Activated B cell treated with CpG ODN at 0.5 μM for 24 hours (primary cell): ENCODE measurements around the gene SCNM1. TPM values are rescaled to one million over a fixed set of nuclear protein-coding genes. Genes with fewer than 3 reads are reported as not detected.

Experiments
- ATAC-seq: fragments of 200-7000 bp; cut with Tn5 transposase; one replicate; pipeline ENCODE4 v1.10.0; 2021; ENCODE audit warnings: low read depth, mild to moderate bottlenecking, moderate library complexity
- CTCF ChIA-PET: fragments of 350-600 bp; sonication (Branson Sonifier 250); formaldehyde crosslinking; loops from one replicate; lab custom pipeline; 2021; ENCODE audit warnings: antibody characterized with exemption; lab: Charles Lee
- POLR2A ChIA-PET: fragments of 350-600 bp; sonication (Branson Sonifier 250); formaldehyde crosslinking; loops from one replicate; lab custom pipeline; 2021; ENCODE audit warnings: antibody characterized with exemption; lab: Charles Lee
- DNase-seq: peaks from one replicate; pipeline ENCODE4 v3.0.0; 2022
- H3K27ac Mint-ChIP-seq: one replicate; pipeline ENCODE4 v1.8.0; 2020; ENCODE audit warnings: mixed read lengths
- H3K27me3 Mint-ChIP-seq: one replicate; pipeline ENCODE4 v1.8.0; 2021; ENCODE audit warnings: mixed read lengths
- H3K36me3 Mint-ChIP-seq: one replicate; pipeline ENCODE4 v1.8.0; 2021; ENCODE audit warnings: low read depth, mixed read lengths
- H3K4me1 Mint-ChIP-seq: one replicate; pipeline ENCODE4 v1.8.0; 2021; ENCODE audit warnings: mixed read lengths
- H3K4me3 Mint-ChIP-seq: one replicate; pipeline ENCODE4 v1.8.0; 2020; ENCODE audit warnings: mild to moderate bottlenecking, mixed read lengths
- H3K9me3 Mint-ChIP-seq: one replicate; pipeline ENCODE4 v1.8.0; 2020; ENCODE audit warnings: mixed read lengths
- CTCF ChIP-seq: fragments of 200-600 bp; IDR thresholded peaks from one replicate; pipeline ENCODE4 v1.8.0; 2022; ENCODE audit warnings: antibody characterized with exemption, mild to moderate bottlenecking
- intact Hi-C: fragments of 100-400 bp; cut with micrococcal nuclease; formaldehyde crosslinking; loops from one replicate; pipeline ENCODE4 v1.15.1; 2024
- total RNA-seq: library from RNA; stranded (reverse); gene quantifications from 2 replicates; pipeline ENCODE4 v1.2.3, GENCODE V29; 2022

The SCNM1 gene
- total RNA-seq, 1 donor from 2014 or later: 58.2 TPM

DNA sequence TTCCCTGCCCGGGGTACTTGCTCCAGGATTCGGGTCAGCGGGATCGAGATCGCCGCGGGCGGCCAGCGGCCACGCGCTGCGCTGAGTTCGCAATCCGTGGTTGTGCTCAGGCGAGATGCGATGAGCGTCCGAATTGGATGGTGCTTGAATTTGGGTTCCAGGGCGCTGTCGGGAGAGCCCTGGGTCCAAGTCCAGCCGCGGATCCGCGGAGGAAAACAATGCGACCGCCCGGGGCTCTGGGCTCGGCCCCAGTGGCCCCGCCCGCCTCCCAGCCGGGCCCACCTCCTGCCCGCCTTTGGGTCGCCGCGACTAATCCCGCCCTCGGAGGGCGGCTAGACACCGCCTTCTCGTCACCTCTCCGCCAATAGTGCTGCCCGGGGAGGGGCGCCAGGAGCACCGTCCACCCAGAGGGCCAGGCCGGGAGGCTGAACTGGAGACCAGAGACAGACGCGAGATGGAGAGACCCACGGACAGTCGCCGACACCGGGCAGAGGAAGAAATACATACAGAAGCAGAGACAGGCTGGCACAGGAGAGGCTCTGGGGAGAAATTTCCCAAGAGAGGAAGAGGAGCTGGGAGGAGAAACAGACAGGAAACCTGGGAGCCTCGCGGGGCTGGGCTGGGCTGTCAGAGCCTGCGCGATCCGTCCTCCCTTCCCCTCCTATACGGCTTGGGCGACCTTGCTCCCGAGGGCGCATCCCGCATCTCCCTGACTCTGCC, 19.4 kb upstream of the SCNM1 start, which contains the start of gene SEMA6C:
SEMA6C (minus strand) TSS at position 220 of the 720 bp plus-strand sequence. CDS start 4,010 bp downstream, outside the sequence.
- H3K9me3 Mint-ChIP-seq: no peaks in the 10 kb centered on the region
- ATAC-seq: peak; percentile 100
- H3K27me3 Mint-ChIP-seq: peaks cover 7% of the 10 kb centered on the region
- no peaks in the 10 kb centered on the region for H3K36me3 Mint-ChIP-seq
- intact Hi-C loops: loop anchor here (1.0 kb wide), 4 partner anchors 10 to 76 kb away; partner anchors contain the start of genes GABPB2, LYSMD1 and TNFAIP8L2
- POLR2A ChIA-PET: interaction anchor here (0.9 to 2.3 kb wide), 3 partner anchors 10 to 58 kb away, joined by 3 to 8 read pairs (median 5); partner anchors contain the start of gene TNFAIP8L2
- peak within 1 kb of the TSS; percentile 90 for H3K4me3 Mint-ChIP-seq
- peaks cover 18% of the 10 kb centered on the region for H3K4me1 Mint-ChIP-seq
- no peak within 1 kb of the TSS for H3K27ac Mint-ChIP-seq
- TF ChIP-seq CTCF: no peak
- peak; percentile 80 for DNase-seq
- CTCF ChIA-PET: interaction anchor here (1.6 kb wide), 1 partner anchor 9 kb away, joined by 4 read pairs; no protein-coding TSS in a partner anchor

DNA sequence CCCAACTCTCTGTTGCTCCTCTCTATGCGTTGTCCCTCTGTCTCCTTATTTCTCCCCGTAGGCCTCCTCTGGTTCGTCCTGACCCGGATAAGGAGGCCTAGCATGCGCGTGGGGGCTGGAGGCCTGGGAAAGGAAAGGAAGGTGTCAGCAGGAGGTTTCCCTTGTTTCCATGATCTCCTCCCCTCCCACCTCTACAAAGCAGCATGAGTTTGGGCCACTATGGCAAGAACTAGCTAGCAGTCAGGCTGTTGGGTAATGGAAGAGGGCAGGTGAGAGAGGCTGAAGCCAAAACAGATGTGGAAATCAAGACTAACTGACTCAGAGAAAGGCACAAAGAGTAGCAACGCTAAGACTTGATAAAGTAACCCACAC, 18.8 kb upstream of the SCNM1 start:
- no peak for ATAC-seq
- no peak overlapping the region for H3K27ac Mint-ChIP-seq
- CTCF ChIA-PET: interaction anchor here (1.6 kb wide), 1 partner anchor 8 kb away, joined by 4 read pairs; no protein-coding TSS in a partner anchor
- intact Hi-C loops: no loop called here
- POLR2A ChIA-PET: interaction anchor here (0.9 to 2.3 kb wide), 3 partner anchors 10 to 58 kb away, joined by 3 to 8 read pairs (median 5); partner anchors contain the start of gene TNFAIP8L2
- DNase-seq: no peak
- no peaks in the 10 kb centered on the region for H3K9me3 Mint-ChIP-seq
- peaks cover 18% of the 10 kb centered on the region for H3K4me1 Mint-ChIP-seq
- peaks cover 7% of the 10 kb centered on the region for H3K27me3 Mint-ChIP-seq
- no peaks in the 10 kb centered on the region for H3K36me3 Mint-ChIP-seq
- TF ChIP-seq CTCF: no peak
- H3K4me3 Mint-ChIP-seq: peak overlapping the region; percentile 90

- Mint-ChIP-seq H3K4me1 (peaks cover 15% of the 10 kb centered on the region), H3K9me3 (no peaks in the 10 kb centered on the region), H3K4me3 (peak overlapping the region; percentile 90), H3K27ac (no peak overlapping the region), H3K27me3 (peaks cover 7% of the 10 kb centered on the region), H3K36me3 (no peaks in the 10 kb centered on the region)
- intact Hi-C loops: no loop called here
- TF ChIP-seq CTCF: no peak
- CTCF ChIA-PET: no interaction called here
- no peak for ATAC-seq
- POLR2A ChIA-PET: interaction anchor here (0.9 to 2.3 kb wide), 3 partner anchors 9 to 59 kb away, joined by 3 to 8 read pairs (median 5); partner anchors contain the start of gene TNFAIP8L2
- DNase-seq: no peak
These were observed 18.3 kb upstream of the SCNM1 start for GRCh38 chr1:151147665-151148064.

DNA sequence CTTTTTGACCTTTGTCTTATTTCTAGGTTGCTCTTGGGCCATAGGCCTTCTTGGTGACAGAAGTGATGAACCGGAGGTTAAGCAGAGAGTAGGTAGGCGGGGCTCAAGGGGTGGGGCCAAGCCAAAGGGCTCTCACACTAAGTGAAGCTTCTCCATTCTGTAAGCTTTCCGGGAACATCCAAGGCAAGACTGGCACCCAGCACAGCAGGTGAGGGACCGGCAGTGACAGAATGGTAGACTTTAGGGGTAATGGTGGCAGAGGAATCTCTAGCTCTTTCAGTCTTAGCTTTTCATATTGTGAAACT, 9.5 kb upstream of the SCNM1 start, which contains the start of gene TNFAIP8L2:
TNFAIP8L2 (plus strand) TSS at position 135 of the 305 bp plus-strand sequence. CDS start 2,049 bp downstream, outside the sequence.
- peaks cover 44% of the 10 kb centered on the region for H3K4me1 Mint-ChIP-seq
- POLR2A ChIA-PET: interaction anchor here (0.7 to 3.2 kb wide), 18 partner anchors 9 to 150 kb away, joined by 3 to 22 read pairs (median 6); partner anchors contain the start of genes C1orf56, LYSMD1, MINDY1 and PIP5K1A
- peak within 1 kb of the TSS; percentile 95 for H3K27ac Mint-ChIP-seq
- TF ChIP-seq CTCF: no peak
- peaks cover 20% of the 10 kb centered on the region for H3K36me3 Mint-ChIP-seq
- H3K9me3 Mint-ChIP-seq: no peaks in the 10 kb centered on the region
- no peaks in the 10 kb centered on the region for H3K27me3 Mint-ChIP-seq
- H3K4me3 Mint-ChIP-seq: peak within 1 kb of the TSS; percentile 96
- intact Hi-C loops: loop anchor here (1.0 to 5.0 kb wide), 6 partner anchors 9 to 149 kb away; partner anchors contain the start of genes LYSMD1, MINDY1, PRUNE1 and SEMA6C
- ATAC-seq (peak; percentile 88), DNase-seq (peak; percentile 58)
- CTCF ChIA-PET: interaction anchor here (0.7 to 8.1 kb wide), 12 partner anchors 18 to 184 kb away, joined by 3 to 160 read pairs (median 4); partner anchors contain the start of genes GABPB2, MLLT11 and PSMD4
